Measurements from ENCODE around the gene ATL3.

DNA sequence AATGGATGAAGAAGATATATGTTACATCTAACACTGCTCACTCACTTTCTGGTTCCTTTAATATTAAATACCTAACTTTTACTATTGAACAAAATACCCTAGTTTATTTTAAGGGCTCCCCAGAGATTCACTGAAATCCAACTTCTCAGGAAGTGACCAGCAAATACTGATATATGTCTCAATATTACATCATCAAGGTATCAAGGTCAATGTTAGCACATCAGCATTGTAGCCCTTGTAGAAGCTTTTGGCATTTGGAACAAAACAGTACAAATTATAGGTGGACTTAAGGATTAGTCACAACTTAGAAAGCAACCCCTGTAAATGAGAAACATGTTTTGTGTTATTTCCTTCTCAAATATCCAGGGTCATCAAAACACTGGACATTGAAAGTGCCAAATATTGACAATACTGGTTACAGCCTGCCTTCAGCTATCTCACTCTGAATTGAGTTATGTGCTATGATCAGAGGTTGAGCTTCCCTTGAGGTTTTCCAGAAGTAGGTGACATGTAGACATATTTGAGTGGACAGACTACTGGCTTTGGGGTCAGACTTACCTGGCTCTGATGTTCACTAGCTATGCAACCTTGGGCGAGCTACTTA is 1.9 kb upstream of the ATL3 start:
- TF ChIP-seq, protein P1, sequence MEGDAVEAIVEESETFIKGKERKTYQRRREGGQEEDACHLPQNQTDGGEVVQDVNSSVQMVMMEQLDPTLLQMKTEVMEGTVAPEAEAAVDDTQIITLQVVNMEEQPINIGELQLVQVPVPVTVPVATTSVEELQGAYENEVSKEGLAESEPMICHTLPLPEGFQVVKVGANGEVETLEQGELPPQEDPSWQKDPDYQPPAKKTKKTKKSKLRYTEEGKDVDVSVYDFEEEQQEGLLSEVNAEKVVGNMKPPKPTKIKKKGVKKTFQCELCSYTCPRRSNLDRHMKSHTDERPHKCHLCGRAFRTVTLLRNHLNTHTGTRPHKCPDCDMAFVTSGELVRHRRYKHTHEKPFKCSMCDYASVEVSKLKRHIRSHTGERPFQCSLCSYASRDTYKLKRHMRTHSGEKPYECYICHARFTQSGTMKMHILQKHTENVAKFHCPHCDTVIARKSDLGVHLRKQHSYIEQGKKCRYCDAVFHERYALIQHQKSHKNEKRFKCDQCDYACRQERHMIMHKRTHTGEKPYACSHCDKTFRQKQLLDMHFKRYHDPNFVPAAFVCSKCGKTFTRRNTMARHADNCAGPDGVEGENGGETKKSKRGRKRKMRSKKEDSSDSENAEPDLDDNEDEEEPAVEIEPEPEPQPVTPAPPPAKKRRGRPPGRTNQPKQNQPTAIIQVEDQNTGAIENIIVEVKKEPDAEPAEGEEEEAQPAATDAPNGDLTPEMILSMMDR (conservative IDR thresholded peaks at IDR 0.05; ENCODE audit: low read depth, low read length): no peak
- no peak for TF ChIP-seq EZH2 (IDR thresholded peaks at IDR 0.05; ENCODE audit: borderline replicate concordance, low read depth, low read length, poor library complexity, severe bottlenecking)
